HCT116 (cell line): ENCODE data around the gene VWC2. TPM values are rescaled to one million over a fixed set of nuclear protein-coding genes. Genes with fewer than 3 reads are reported as not detected.

Experiments used
- ATAC-seq: fragments of 200-7000 bp; cut with Tn5 transposase; 2 replicates; pipeline ENCODE4 v1.9.1; 2020; ENCODE audit warnings: mild to moderate bottlenecking, moderate library complexity
- BruUV-seq: library from RNA; stranded (reverse); fragments of 400-500 nt; replicated peaks from 2 replicates; lab custom pipeline; 2021; lab: Mats Ljungman, UMichigan
- CTCF ChIA-PET: fragments of 300-600 bp; sonication (Branson Sonifier 250); formaldehyde crosslinking; loops from one replicate; lab custom pipeline; 2021; ENCODE audit warnings: antibody characterized with exemption; lab: Charles Lee
- POLR2A ChIA-PET: fragments of 300-600, 350-600 bp; sonication (Branson Sonifier 250); formaldehyde crosslinking; loops from one replicate; lab custom pipeline; 2021; ENCODE audit warnings: antibody characterized with exemption; lab: Charles Lee
- RAD21 ChIA-PET, 2 experiments: fragments of 300-600 bp; sonication (Branson Sonifier 250); formaldehyde crosslinking; loops; one replicate each; lab custom pipeline; 2023; ENCODE audit warnings: low total read pairs in 2 of 2; ENCODE audit not compliant: uncharacterized antibody in 2 of 2, unreplicated experiment in 2 of 2, low non-redundant PET in 1 of 2; lab: Charles Lee
- DNase-seq: peaks from one replicate; pipeline ENCODE4 v3.0.0-alpha.2; 2010; ENCODE audit warnings: low read depth, low spot score
- H2AFZ ChIP-seq: fragments of 200-600 bp; shearing (Covaris generic), sonication (generic); 2 replicates; pipeline ENCODE4 v1.6.1; 2017; ENCODE audit warnings: low read depth, mixed run types, mixed read lengths, antibody characterized with exemption, low read length; ENCODE audit not compliant: poor library complexity, severe bottlenecking
- H3K27ac ChIP-seq: 2 replicates; pipeline ENCODE4 v1.5.1; 2012; ENCODE audit warnings: low read depth, low read length
- H3K27me3 ChIP-seq: fragments of 200-600 bp; sonication (generic); 2 replicates; pipeline ENCODE4 v1.6.1; 2016; ENCODE audit warnings: mixed run types, low read length, mixed read lengths; ENCODE audit not compliant: insufficient read depth
- H3K36me3 ChIP-seq, 2 experiments: fragments of 200-500 bp in 1 of 2; fragments of 200-600 bp in 1 of 2; sonication (Bioruptor generic) in 1 of 2; sonication (generic) in 1 of 2; 2 replicates each; pipeline versions ENCODE4 v1.5.1 to v1.6.1; 2014 to 2016; ENCODE audit warnings: low read length in 2 of 2, inconsistent platforms in 1 of 2, mixed read lengths in 1 of 2, mixed run types in 1 of 2; ENCODE audit not compliant: insufficient read depth in 2 of 2, control insufficient read depth in 1 of 2
- H3K4me1 ChIP-seq, 2 experiments: fragments of 200-600 bp in 1 of 2; sonication (generic) in 1 of 2; 2 replicates each; pipeline versions ENCODE4 v1.5.1 to v1.6.1; 2012 to 2017; ENCODE audit warnings: low read length in 2 of 2, inconsistent platforms in 1 of 2, mild to moderate bottlenecking in 1 of 2, mixed read lengths in 1 of 2, mixed run types in 1 of 2, moderate library complexity in 1 of 2; ENCODE audit not compliant: insufficient read depth in 2 of 2, control insufficient read depth in 1 of 2
- H3K4me2 ChIP-seq: fragments of 200-600 bp; sonication (generic); 2 replicates; pipeline ENCODE4 v1.6.1; 2017; ENCODE audit warnings: mixed run types, low read length, mixed read lengths
- H3K4me3 ChIP-seq, 2 experiments: fragments of 200-600 bp in 1 of 2; sonication (generic) in 1 of 2; replicated peaks in 1 of 2; 2 replicates each; pipeline ENCODE4 v1.5.1; 2011 to 2016; ENCODE audit warnings: low read length in 2 of 2, control low read depth in 1 of 2, low read depth in 1 of 2, mild to moderate bottlenecking in 1 of 2, mixed read lengths in 1 of 2, mixed run types in 1 of 2
- H3K79me2 ChIP-seq: fragments of 200-600 bp; sonication (generic); 2 replicates; pipeline ENCODE4 v1.6.1; 2017; ENCODE audit warnings: mild to moderate bottlenecking, mixed run types, low read length, moderate library complexity, mixed read lengths; ENCODE audit not compliant: insufficient read depth
- H3K9ac ChIP-seq: fragments of 200-600 bp; sonication (generic); 2 replicates; pipeline ENCODE4 v1.6.1; 2016; ENCODE audit warnings: low read length, mixed read lengths
- H3K9me2 ChIP-seq: fragments of 200-600 bp; sonication (generic), shearing (Covaris generic); 2 replicates; pipeline ENCODE4 v1.6.1; 2017; ENCODE audit warnings: mixed run types, mild to moderate bottlenecking, moderate library complexity; ENCODE audit not compliant: insufficient read depth
- H3K9me3 ChIP-seq, 2 experiments: fragments of 200-500 bp in 1 of 2; fragments of 200-600 bp in 1 of 2; sonication (Bioruptor generic) in 1 of 2; sonication (generic) in 1 of 2; 2 replicates each; pipeline ENCODE4 v1.6.1; 2014 to 2017; ENCODE audit warnings: low read length in 2 of 2, mixed read lengths in 2 of 2, inconsistent platforms in 1 of 2, low read depth in 1 of 2, mild to moderate bottlenecking in 1 of 2, mixed run types in 1 of 2, moderate library complexity in 1 of 2; ENCODE audit not compliant: control insufficient read depth in 1 of 2, insufficient read depth in 1 of 2
- H4K20me1 ChIP-seq: fragments of 200-600 bp; sonication (generic), shearing (Covaris generic); 2 replicates; pipeline ENCODE4 v1.6.1; 2017; ENCODE audit warnings: mixed run types, mild to moderate bottlenecking, moderate library complexity; ENCODE audit not compliant: insufficient read depth
- CEBPB ChIP-seq: IDR thresholded peaks from 2 replicates; pipeline ENCODE4 v1.6.1; 2012; ENCODE audit warnings: low read depth
- EGR1 ChIP-seq: IDR thresholded peaks from 2 replicates; pipeline ENCODE4 v1.6.1; 2012; ENCODE audit warnings: low read depth
- EZH2phosphoT487 ChIP-seq: fragments of 200-600 bp; IDR thresholded peaks from 2 replicates; pipeline ENCODE4 v1.6.1; 2018; ENCODE audit warnings: antibody characterized with exemption, borderline replicate concordance
- JUND ChIP-seq: IDR thresholded peaks from 2 replicates; pipeline ENCODE4 v1.6.1; 2012
- POLR2A ChIP-seq: IDR thresholded peaks from 2 replicates; pipeline ENCODE4 v1.7.0; 2011; ENCODE audit warnings: borderline replicate concordance; ENCODE audit not compliant: insufficient read depth, insufficient read length; ENCODE audit errors: extremely low read depth
- POLR2AphosphoS5 ChIP-seq: IDR thresholded peaks from 2 replicates; pipeline ENCODE4 v1.6.1; 2011; ENCODE audit warnings: mild to moderate bottlenecking, low read depth, low read length, moderate library complexity
- RAD21 ChIP-seq: IDR thresholded peaks from 2 replicates; pipeline ENCODE4 v1.6.1; 2012; ENCODE audit warnings: low read depth, mild to moderate bottlenecking
- SRF ChIP-seq: IDR thresholded peaks from 2 replicates; pipeline ENCODE4 v1.6.1; 2012; ENCODE audit warnings: low read depth
- TCF7L2 ChIP-seq: IDR thresholded peaks from 2 replicates; pipeline ENCODE4 v1.7.0; 2011; ENCODE audit warnings: borderline replicate concordance, inconsistent platforms; ENCODE audit not compliant: insufficient read depth, insufficient read length; ENCODE audit errors: extremely low read depth
- YY1 ChIP-seq: IDR thresholded peaks from 2 replicates; pipeline ENCODE4 v1.6.1; 2011; ENCODE audit warnings: low read length, low read depth, moderate library complexity, mild to moderate bottlenecking; ENCODE audit not compliant: insufficient replicate concordance; ENCODE audit errors: extremely low read depth
- ZFX ChIP-seq: fragments of 450-650 bp; IDR thresholded peaks from 2 replicates; pipeline ENCODE4 v1.6.1; 2017
- intact Hi-C: fragments of 100-400 bp; cut with micrococcal nuclease; formaldehyde crosslinking; loops from 2 replicates; pipeline ENCODE4 v1.10.0; 2022
- total RNA-seq: library from RNA; stranded (reverse); gene quantifications from one replicate; pipeline ENCODE4 v1.2.1, GENCODE V29; 2021; ENCODE audit not compliant: unreplicated experiment
- TF ChIP-seq, protein P1 (sequence below), 3 experiments: fragments of 200-600 bp in 1 of 3; sonication (generic) in 1 of 3; IDR thresholded peaks in 2 of 3; conservative IDR thresholded peaks in 1 of 3; 2 replicates each; pipeline ENCODE4 v1.5.1; 2012 to 2017; ENCODE audit warnings: low read depth in 2 of 3, low read length in 2 of 3, antibody characterized with exemption in 1 of 3, borderline replicate concordance in 1 of 3, control low read depth in 1 of 3, mild to moderate bottlenecking in 1 of 3, mixed read lengths in 1 of 3, mixed run types in 1 of 3, moderate library complexity in 1 of 3; ENCODE audit not compliant: insufficient read depth in 1 of 3
- TF ChIP-seq, protein P2 (sequence below): IDR thresholded peaks from 2 replicates; pipeline ENCODE4 v1.6.1; 2011; ENCODE audit warnings: mild to moderate bottlenecking, low read length, moderate library complexity; ENCODE audit not compliant: insufficient replicate concordance; ENCODE audit errors: extremely low read depth

Gene VWC2
- total RNA-seq, 1 experiment from 2014 or later: not detected

DNA sequence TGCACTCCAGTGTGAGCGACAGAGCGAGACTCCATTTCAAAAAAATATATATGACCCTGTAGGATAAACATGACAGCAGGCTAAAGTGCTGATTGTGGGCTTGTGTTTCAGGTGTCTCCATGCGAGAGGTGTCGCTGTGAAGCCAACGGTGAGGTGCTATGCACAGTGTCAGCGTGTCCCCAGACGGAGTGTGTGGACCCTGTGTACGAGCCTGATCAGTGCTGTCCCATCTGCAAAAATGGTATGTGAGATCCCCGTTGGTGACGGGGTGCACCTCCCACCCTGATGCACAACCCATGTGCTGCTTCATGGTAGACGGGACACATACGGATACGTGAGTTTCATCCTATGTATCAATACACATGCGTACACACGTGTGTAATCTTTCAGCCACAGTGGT, 29.2 kb downstream of the VWC2 start:
- Histone ChIP-seq H2AFZ (no peak overlapping the region), H3K9ac (no peak overlapping the region), H3K9me2 (no peaks in the 10 kb centered on the region), H4K20me1 (no peaks in the 10 kb centered on the region), H3K4me2 (no peak overlapping the region), H3K27me3 (no peaks in the 10 kb centered on the region), H3K9me3 (peaks cover 0 to 13% of the 10 kb centered on the region in 2 experiments; a peak in 2 of 4 replicates), H3K4me1 (no peaks in the 10 kb centered on the region), H3K79me2 (no peaks in the 10 kb centered on the region), H3K27ac (no peak overlapping the region), H3K36me3 (no peaks in the 10 kb centered on the region), H3K4me3 (no peak overlapping the region)
- POLR2A ChIA-PET: no interaction called here
- no TSS peak for BruUV-seq
- intact Hi-C loops: no loop called here
- ATAC-seq: no peak
- TF ChIP-seq YY1 (no peak), JUND (no peak), ZFX (no peak), SRF (no peak), EGR1 (no peak), CEBPB (no peak), RAD21 (no peak), TCF7L2 (no peak), POLR2A (no peak), POLR2AphosphoS5 (no peak), EZH2phosphoT487 (no peak)
- TF ChIP-seq, protein P1, sequence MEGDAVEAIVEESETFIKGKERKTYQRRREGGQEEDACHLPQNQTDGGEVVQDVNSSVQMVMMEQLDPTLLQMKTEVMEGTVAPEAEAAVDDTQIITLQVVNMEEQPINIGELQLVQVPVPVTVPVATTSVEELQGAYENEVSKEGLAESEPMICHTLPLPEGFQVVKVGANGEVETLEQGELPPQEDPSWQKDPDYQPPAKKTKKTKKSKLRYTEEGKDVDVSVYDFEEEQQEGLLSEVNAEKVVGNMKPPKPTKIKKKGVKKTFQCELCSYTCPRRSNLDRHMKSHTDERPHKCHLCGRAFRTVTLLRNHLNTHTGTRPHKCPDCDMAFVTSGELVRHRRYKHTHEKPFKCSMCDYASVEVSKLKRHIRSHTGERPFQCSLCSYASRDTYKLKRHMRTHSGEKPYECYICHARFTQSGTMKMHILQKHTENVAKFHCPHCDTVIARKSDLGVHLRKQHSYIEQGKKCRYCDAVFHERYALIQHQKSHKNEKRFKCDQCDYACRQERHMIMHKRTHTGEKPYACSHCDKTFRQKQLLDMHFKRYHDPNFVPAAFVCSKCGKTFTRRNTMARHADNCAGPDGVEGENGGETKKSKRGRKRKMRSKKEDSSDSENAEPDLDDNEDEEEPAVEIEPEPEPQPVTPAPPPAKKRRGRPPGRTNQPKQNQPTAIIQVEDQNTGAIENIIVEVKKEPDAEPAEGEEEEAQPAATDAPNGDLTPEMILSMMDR (IDR thresholded peaks at IDR 0.05 in 2 of 3, conservative IDR thresholded peaks at IDR 0.05 in 1 of 3; ENCODE audit: borderline replicate concordance in 1 of 3, insufficient read depth in 1 of 3, low read depth in 2 of 3, low read length in 2 of 3): no peak
- TF ChIP-seq, protein P2, sequence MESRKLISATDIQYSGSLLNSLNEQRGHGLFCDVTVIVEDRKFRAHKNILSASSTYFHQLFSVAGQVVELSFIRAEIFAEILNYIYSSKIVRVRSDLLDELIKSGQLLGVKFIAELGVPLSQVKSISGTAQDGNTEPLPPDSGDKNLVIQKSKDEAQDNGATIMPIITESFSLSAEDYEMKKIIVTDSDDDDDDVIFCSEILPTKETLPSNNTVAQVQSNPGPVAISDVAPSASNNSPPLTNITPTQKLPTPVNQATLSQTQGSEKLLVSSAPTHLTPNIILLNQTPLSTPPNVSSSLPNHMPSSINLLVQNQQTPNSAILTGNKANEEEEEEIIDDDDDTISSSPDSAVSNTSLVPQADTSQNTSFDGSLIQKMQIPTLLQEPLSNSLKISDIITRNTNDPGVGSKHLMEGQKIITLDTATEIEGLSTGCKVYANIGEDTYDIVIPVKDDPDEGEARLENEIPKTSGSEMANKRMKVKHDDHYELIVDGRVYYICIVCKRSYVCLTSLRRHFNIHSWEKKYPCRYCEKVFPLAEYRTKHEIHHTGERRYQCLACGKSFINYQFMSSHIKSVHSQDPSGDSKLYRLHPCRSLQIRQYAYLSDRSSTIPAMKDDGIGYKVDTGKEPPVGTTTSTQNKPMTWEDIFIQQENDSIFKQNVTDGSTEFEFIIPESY: no peak
- no peak for DNase-seq
- CTCF ChIA-PET: no interaction called here
- RAD21 ChIA-PET: no interaction called here
